UCSD-AML1 (cell line): ENCODE results near the gene SLC9C2.
"Not testable (repeated sequence)": the region's sequence is repeated elsewhere in the genome, so short reads cannot be mapped to it uniquely, and the experiment has no call there.

Experiments
- DNase-seq: peaks from one replicate; lab custom pipeline; 2025; ENCODE audit not compliant: unreplicated experiment; lab: John Stamatoyannopoulos, UW

Gene SLC9C2

GRCh38 chr1:173530795-173531693 is 71.8 kb downstream of the SLC9C2 start:
- no peak for DNase-seq

- no peak for DNase-seq
Measured at GRCh38 chr1:173529106-173529505, 73.8 kb downstream of the SLC9C2 start.

GRCh38 chr1:173527151-173527826 is 75.6 kb downstream of the SLC9C2 start:
- DNase-seq = no peak

- no peak for DNase-seq
Measured at GRCh38 chr1:173525926-173526325, 76.9 kb downstream of the SLC9C2 start.

GRCh38 chr1:173523329-173523728 is 79.5 kb downstream of the SLC9C2 start:
- no peak for DNase-seq

- DNase-seq = no peak
Measured at GRCh38 chr1:173520799-173521198, 82.1 kb downstream of the SLC9C2 start.

GRCh38 chr1:173514503-173514902 is 88.4 kb downstream of the SLC9C2 start:
- not testable (repeated sequence) for DNase-seq

- DNase-seq = no peak
Measured at GRCh38 chr1:173509797-173510196, 93.1 kb downstream of the SLC9C2 start.

GRCh38 chr1:173508541-173508940 is 94.3 kb downstream of the SLC9C2 start:
- no peak for DNase-seq

- DNase-seq = no peak
Measured at GRCh38 chr1:173507847-173508209, 95.0 kb downstream of the SLC9C2 start.

GRCh38 chr1:173507205-173507846 is 95.5 kb downstream of the SLC9C2 start:
- no peak for DNase-seq

- no peak for DNase-seq
Measured at GRCh38 chr1:173506437-173506836, 96.4 kb downstream of the SLC9C2 start.

- DNase-seq = no peak
Measured at GRCh38 chr1:173505391-173505790, 97.5 kb downstream of the SLC9C2 start.

GRCh38 chr1:173504268-173504667 is 98.6 kb downstream of the SLC9C2 start:
- DNase-seq = no peak

- no peak for DNase-seq
Measured at GRCh38 chr1:173503391-173503790, 99.5 kb downstream of the SLC9C2 start.

GRCh38 chr1:173502104-173502503 is 100.8 kb downstream of the SLC9C2 start:
- no peak for DNase-seq

GRCh38 chr1:173499729-173500128 is 103.1 kb downstream of the SLC9C2 start:
- no peak for DNase-seq

GRCh38 chr1:173496757-173497320 is 106.0 kb downstream of the SLC9C2 start:
- no peak for DNase-seq

GRCh38 chr1:173495609-173496267 is 107.1 kb downstream of the SLC9C2 start:
- DNase-seq = no peak

GRCh38 chr1:173493125-173493524 is 109.7 kb downstream of the SLC9C2 start:
- DNase-seq = not testable (repeated sequence)

GRCh38 chr1:173491508-173491907 is 111.4 kb downstream of the SLC9C2 start:
- DNase-seq = no peak
